Forelimb muscle (tissue), 1 donor: ENCODE data around the gene MTHFD2. TPM values are rescaled to one million over a fixed set of nuclear protein-coding genes. Genes with fewer than 3 reads are reported as not detected.
"Not testable (repeated sequence)": the region's sequence is repeated elsewhere in the genome, so short reads cannot be mapped to it uniquely, and the experiment has no call there.

Experiments used
- DNase-seq: peaks from one replicate; pipeline ENCODE4 v3.0.0-alpha.2; 2013; ENCODE audit warnings: low read depth
- polyA plus RNA-seq: library from polyadenylated mRNA; unstranded; fragments of 120-200 nt; gene quantifications from one replicate; pipeline ENCODE4 v1.2.1, GENCODE V29; 2013; ENCODE audit not compliant: insufficient read length

Gene MTHFD2
- 21.8 TPM for polyA plus RNA-seq

GRCh38 chr2:74198461-74199274, at the start of gene MTHFD2:
TSS of gene MTHFD2 (plus strand) at chr2:74198615. CDS start at chr2:74198642, 27 bp downstream.
- DNase-seq, result peak; percentile 62

GRCh38 chr2:74149247-74149525, 49.2 kb upstream of the MTHFD2 start:
- no peak for DNase-seq

GRCh38 chr2:74149570-74150319, 48.7 kb upstream of the MTHFD2 start:
- DNase-seq, result no peak

- DNase-seq, result no peak
These were observed 45.5 kb upstream of the MTHFD2 start for GRCh38 chr2:74152954-74153353.

GRCh38 chr2:74155830-74156229, 42.6 kb upstream of the MTHFD2 start:
- no peak for DNase-seq

GRCh38 chr2:74162951-74163350, 35.5 kb upstream of the MTHFD2 start:
- DNase-seq, result no peak

- no peak for DNase-seq
These were observed 33.7 kb upstream of the MTHFD2 start for GRCh38 chr2:74164761-74165160.

- DNase-seq, result no peak
These were observed 29.7 kb upstream of the MTHFD2 start for GRCh38 chr2:74168739-74169138.

- DNase-seq, result no peak
These were observed 23.5 kb upstream of the MTHFD2 start for GRCh38 chr2:74174909-74175308.

- no peak for DNase-seq
These were observed 20.7 kb upstream of the MTHFD2 start for GRCh38 chr2:74177696-74178095.

- DNase-seq, result peak; percentile 97
These were observed 20.0 kb upstream of the MTHFD2 start, which contains the start of gene MOB1A for GRCh38 chr2:74178211-74179062. TSS of gene MOB1A (minus strand) at chr2:74178879. CDS start at chr2:74178674, 205 bp downstream.

GRCh38 chr2:74179063-74179865, 19.2 kb upstream of the MTHFD2 start:
- no peak for DNase-seq

GRCh38 chr2:74181739-74182138, 16.7 kb upstream of the MTHFD2 start:
- DNase-seq, result no peak

- no peak for DNase-seq
These were observed 14.5 kb upstream of the MTHFD2 start for GRCh38 chr2:74183878-74184277.

- DNase-seq, result no peak
These were observed 12.4 kb upstream of the MTHFD2 start for GRCh38 chr2:74186038-74186437.

- DNase-seq, result not testable (repeated sequence)
These were observed 11.7 kb upstream of the MTHFD2 start for GRCh38 chr2:74186706-74187105.

GRCh38 chr2:74188018-74188601, 10.3 kb upstream of the MTHFD2 start:
- DNase-seq, result no peak

GRCh38 chr2:74188696-74189095, 9.7 kb upstream of the MTHFD2 start:
- no peak for DNase-seq

- no peak for DNase-seq
These were observed 6.6 kb upstream of the MTHFD2 start for GRCh38 chr2:74191596-74192380.

GRCh38 chr2:74194799-74195198, 3.6 kb upstream of the MTHFD2 start:
- DNase-seq, result no peak
